Measurements from ENCODE around the gene CCDC141.

DNA sequence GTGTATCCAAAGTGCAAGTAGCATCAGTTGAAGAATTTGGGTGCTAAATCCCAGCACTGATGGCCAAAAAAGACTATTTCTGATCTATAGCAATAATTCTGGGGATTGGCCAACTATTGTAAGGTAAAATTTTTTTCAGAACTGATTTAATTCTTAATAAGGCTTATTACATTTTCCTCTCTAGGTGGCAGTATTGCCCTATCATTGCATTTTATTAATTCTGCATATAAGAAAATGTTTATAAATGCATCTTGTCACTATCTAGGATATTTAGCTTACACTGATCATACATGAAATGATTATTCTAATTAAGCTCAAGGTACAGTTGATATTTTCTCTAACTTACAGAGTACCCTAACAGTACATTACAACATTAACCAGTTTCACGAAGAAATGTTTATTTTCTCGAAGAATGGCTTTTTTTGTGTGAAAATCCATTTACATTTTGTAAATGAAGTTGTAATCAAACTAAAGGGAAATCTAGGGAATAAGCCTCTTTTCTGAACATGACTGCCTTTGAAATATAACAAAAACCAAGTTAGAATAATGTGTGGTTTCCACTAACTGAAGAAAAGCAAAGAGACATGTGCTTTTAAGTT lies 253.8 kb downstream of the CCDC141 start:
- TF ChIP-seq GATA2 (IDR thresholded peaks at IDR 0.05; ENCODE audit: low read depth, low read length) (no peak), GATA3 (IDR thresholded peaks at IDR 0.05; ENCODE audit: low read depth, low read length) (no peak)

Data from SH-SY5Y (cell line).